ENCODE measurements around the gene ELAVL1.

- TF ChIP-seq POLR2A (IDR thresholded peaks at IDR 0.05) = no peak
- no peak for TF ChIP-seq CTCF (IDR thresholded peaks at IDR 0.05)
Measured at GRCh38 chr19:7914099-7914498, 91.3 kb downstream of the ELAVL1 start.

Data from testis (tissue), 2 donors.